Measurements from ENCODE around the gene NXNL1.
"Not testable (repeated sequence)": the region's sequence is repeated elsewhere in the genome, so short reads cannot be mapped to it uniquely, and the experiment has no call there.

NXNL1 gene

GRCh38 chr19:17486545-17487240 lies 26.0 kb upstream of the NXNL1 start:
- no peak for DNase-seq

GRCh38 chr19:17484520-17485185 lies 23.9 kb upstream of the NXNL1 start:
- DNase-seq: no peak

GRCh38 chr19:17483605-17484002 lies 22.9 kb upstream of the NXNL1 start:
- DNase-seq: no peak

GRCh38 chr19:17482877-17483604 lies 22.3 kb upstream of the NXNL1 start:
- DNase-seq: no peak

- no peak for DNase-seq
Measured at GRCh38 chr19:17481986-17482385, 21.3 kb upstream of the NXNL1 start.

- DNase-seq: no peak
Measured at GRCh38 chr19:17479325-17479791, 18.6 kb upstream of the NXNL1 start.

GRCh38 chr19:17475541-17476115 lies 14.9 kb upstream of the NXNL1 start:
- DNase-seq: no peak

- DNase-seq: not testable (repeated sequence)
Measured at GRCh38 chr19:17475011-17475540, 14.3 kb upstream of the NXNL1 start.

GRCh38 chr19:17473041-17473440 lies 12.3 kb upstream of the NXNL1 start:
- no peak for DNase-seq

- DNase-seq: no peak
Measured at GRCh38 chr19:17471410-17472125, 10.8 kb upstream of the NXNL1 start.

GRCh38 chr19:17470068-17470841 lies 9.5 kb upstream of the NXNL1 start, which contains the start of gene SLC27A1:
TSS of gene SLC27A1 (plus strand) at chr19:17470524. CDS start at chr19:17470541, 17 bp downstream.
- DNase-seq: peak; percentile 85

GRCh38 chr19:17469481-17470067 lies 8.8 kb upstream of the NXNL1 start:
- peak; percentile 87 for DNase-seq

- DNase-seq: no peak
Measured at GRCh38 chr19:17469092-17469480, 8.4 kb upstream of the NXNL1 start.

GRCh38 chr19:17468302-17469091 lies 7.8 kb upstream of the NXNL1 start:
- no peak for DNase-seq

- DNase-seq: no peak
Measured at GRCh38 chr19:17467471-17468301, 7.0 kb upstream of the NXNL1 start.

GRCh38 chr19:17466487-17466850 lies 5.7 kb upstream of the NXNL1 start:
- no peak for DNase-seq

- no peak for DNase-seq
Measured at GRCh38 chr19:17458970-17459369, 1.8 kb downstream of the NXNL1 start.

- no peak for DNase-seq
Measured at GRCh38 chr19:17457616-17458015, 3.1 kb downstream of the NXNL1 start.

GRCh38 chr19:17456127-17456526 lies 4.6 kb downstream of the NXNL1 start:
- DNase-seq: no peak

All from effector CD4-positive, alpha-beta T cell (primary cell).